Mammary epithelial cell (primary cell): Measurements from ENCODE around the gene PIEZO2.

Source experiments
- EZH2 ChIP-seq: IDR thresholded peaks from 2 replicates; pipeline ENCODE4 v1.6.1; 2012; ENCODE audit warnings: low read length, inconsistent platforms, borderline replicate concordance
- TF ChIP-seq, protein P1 (sequence below), 2 donors: IDR thresholded peaks in 1 of 2; conservative IDR thresholded peaks in 1 of 2; 2 replicates each; pipeline ENCODE4 v1.5.1; 2011 to 2012; ENCODE audit warnings: inconsistent platforms in 2 of 2, low read length in 2 of 2, mild to moderate bottlenecking in 2 of 2, control low read depth in 1 of 2, low read depth in 1 of 2; ENCODE audit not compliant: insufficient read depth in 1 of 2; ENCODE audit errors: extremely low read depth in 1 of 2

DNA sequence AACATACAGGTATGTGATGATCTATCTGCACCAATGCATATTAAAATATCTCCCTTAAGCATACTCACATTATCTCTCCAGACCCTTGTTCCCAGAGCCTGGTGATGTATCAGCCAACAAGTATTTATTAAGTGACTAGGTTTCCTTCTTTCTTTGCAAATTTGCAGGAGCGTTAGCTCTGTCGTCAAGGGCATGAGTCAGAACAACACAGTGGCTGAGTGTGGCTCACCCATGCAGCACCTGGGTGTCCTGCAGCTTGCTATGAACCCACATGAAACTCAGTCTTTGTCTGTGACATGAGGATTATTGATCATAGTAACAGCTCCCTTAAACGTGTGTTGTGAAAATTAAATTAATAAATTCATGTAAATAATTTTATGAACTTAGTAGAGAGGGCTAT is 96.6 kb downstream of the PIEZO2 start:
- no peak for TF ChIP-seq EZH2
- TF ChIP-seq, protein P1, sequence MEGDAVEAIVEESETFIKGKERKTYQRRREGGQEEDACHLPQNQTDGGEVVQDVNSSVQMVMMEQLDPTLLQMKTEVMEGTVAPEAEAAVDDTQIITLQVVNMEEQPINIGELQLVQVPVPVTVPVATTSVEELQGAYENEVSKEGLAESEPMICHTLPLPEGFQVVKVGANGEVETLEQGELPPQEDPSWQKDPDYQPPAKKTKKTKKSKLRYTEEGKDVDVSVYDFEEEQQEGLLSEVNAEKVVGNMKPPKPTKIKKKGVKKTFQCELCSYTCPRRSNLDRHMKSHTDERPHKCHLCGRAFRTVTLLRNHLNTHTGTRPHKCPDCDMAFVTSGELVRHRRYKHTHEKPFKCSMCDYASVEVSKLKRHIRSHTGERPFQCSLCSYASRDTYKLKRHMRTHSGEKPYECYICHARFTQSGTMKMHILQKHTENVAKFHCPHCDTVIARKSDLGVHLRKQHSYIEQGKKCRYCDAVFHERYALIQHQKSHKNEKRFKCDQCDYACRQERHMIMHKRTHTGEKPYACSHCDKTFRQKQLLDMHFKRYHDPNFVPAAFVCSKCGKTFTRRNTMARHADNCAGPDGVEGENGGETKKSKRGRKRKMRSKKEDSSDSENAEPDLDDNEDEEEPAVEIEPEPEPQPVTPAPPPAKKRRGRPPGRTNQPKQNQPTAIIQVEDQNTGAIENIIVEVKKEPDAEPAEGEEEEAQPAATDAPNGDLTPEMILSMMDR (conservative IDR thresholded peaks at IDR 0.05 in 1 of 2, IDR thresholded peaks at IDR 0.05 in 1 of 2; ENCODE audit: extremely low read depth in 1 of 2, insufficient read depth in 1 of 2, low read depth in 1 of 2, low read length in 2 of 2), result no peak
